H9 (cell line): Measurements from ENCODE around the gene TEAD1. TPM values are rescaled to one million over a fixed set of nuclear protein-coding genes. Genes with fewer than 3 reads are reported as not detected.

ENCODE experiments used
- DNase-seq: peaks from one replicate; pipeline ENCODE4 v3.0.0-alpha.2; 2017
- H2AFZ ChIP-seq: one replicate; pipeline ENCODE4 v1.6.1; 2013; ENCODE audit warnings: mild to moderate bottlenecking, low read length, control low read depth, moderate library complexity
- H2AK5ac ChIP-seq: 2 replicates; pipeline ENCODE4 v1.6.1; 2013; ENCODE audit warnings: low read length, control low read depth, mixed read lengths; ENCODE audit not compliant: insufficient read length
- H2BK120ac ChIP-seq: one replicate; pipeline ENCODE4 v1.6.1; 2013; ENCODE audit warnings: low read depth, mild to moderate bottlenecking, low read length, control low read depth, inconsistent platforms; ENCODE audit not compliant: poor library complexity, severe bottlenecking
- H2BK12ac ChIP-seq: 2 replicates; pipeline ENCODE4 v1.6.1; 2013; ENCODE audit warnings: low read length, control low read depth, mixed read lengths, low read depth; ENCODE audit not compliant: insufficient read length
- H2BK15ac ChIP-seq: 2 replicates; pipeline ENCODE4 v1.6.1; 2013; ENCODE audit warnings: low read depth, low read length, control low read depth
- H2BK20ac ChIP-seq: one replicate; pipeline ENCODE4 v1.6.1; 2013; ENCODE audit warnings: low read depth, mild to moderate bottlenecking, low read length, control low read depth, inconsistent platforms; ENCODE audit not compliant: poor library complexity, severe bottlenecking
- H2BK5ac ChIP-seq: 2 replicates; pipeline ENCODE4 v1.6.1; 2013; ENCODE audit warnings: low read length, control low read depth, mixed read lengths; ENCODE audit not compliant: insufficient read length
- H3K14ac ChIP-seq: 2 replicates; pipeline ENCODE4 v1.6.1; 2013; ENCODE audit warnings: low read length, control low read depth; ENCODE audit not compliant: insufficient read depth
- H3K18ac ChIP-seq: 2 replicates; pipeline ENCODE4 v1.6.1; 2013; ENCODE audit warnings: low read depth, mild to moderate bottlenecking, mixed read lengths, low read length, control low read depth; ENCODE audit not compliant: insufficient read length
- H3K23ac ChIP-seq: 2 replicates; pipeline ENCODE4 v1.6.1; 2013; ENCODE audit warnings: low read length, control low read depth, mixed read lengths, low read depth; ENCODE audit not compliant: insufficient read length
- H3K23me2 ChIP-seq: 2 replicates; pipeline ENCODE4 v1.6.1; 2013; ENCODE audit warnings: low read depth, mild to moderate bottlenecking, mixed read lengths, low read length, control low read depth; ENCODE audit not compliant: insufficient read length, poor library complexity, severe bottlenecking
- H3K27ac ChIP-seq: 2 replicates; pipeline ENCODE4 v1.5.1; 2013; ENCODE audit warnings: low read length, control low read depth, mixed read lengths, low read depth; ENCODE audit not compliant: insufficient read length
- H3K27me3 ChIP-seq: 2 replicates; pipeline ENCODE4 v1.6.1; 2013; ENCODE audit warnings: low read length, control low read depth, inconsistent platforms; ENCODE audit not compliant: insufficient read depth
- H3K4ac ChIP-seq: 2 replicates; pipeline ENCODE4 v1.6.1; 2013; ENCODE audit warnings: low read depth, mild to moderate bottlenecking, control low read depth, inconsistent platforms, low read length, moderate library complexity
- H3K4me1 ChIP-seq: 2 replicates; pipeline ENCODE4 v1.6.1; 2013; ENCODE audit warnings: low read length, control low read depth, inconsistent platforms; ENCODE audit not compliant: insufficient read depth
- H3K4me2 ChIP-seq: 2 replicates; pipeline ENCODE4 v1.6.1; 2013; ENCODE audit warnings: low read length, control low read depth, mixed read lengths; ENCODE audit not compliant: insufficient read length, insufficient read depth
- H3K56ac ChIP-seq: 2 replicates; pipeline ENCODE4 v1.6.1; 2013; ENCODE audit warnings: low read depth, mild to moderate bottlenecking, mixed read lengths, low read length, control low read depth; ENCODE audit not compliant: insufficient read length
- H3K79me1 ChIP-seq: 2 replicates; pipeline ENCODE4 v1.6.1; 2013; ENCODE audit warnings: low read depth, mild to moderate bottlenecking, moderate library complexity, low read length, control low read depth, inconsistent platforms; ENCODE audit not compliant: insufficient read depth, poor library complexity, severe bottlenecking
- H3K79me2 ChIP-seq: 2 replicates; pipeline ENCODE4 v1.6.1; 2013; ENCODE audit warnings: low read length, control low read depth, inconsistent platforms; ENCODE audit not compliant: insufficient read depth
- H3K9ac ChIP-seq: 2 replicates; pipeline ENCODE4 v1.6.1; 2013; ENCODE audit warnings: low read length, control low read depth, mixed read lengths; ENCODE audit not compliant: insufficient read length; ENCODE audit errors: extremely low read depth
- H3K9me3 ChIP-seq: one replicate; pipeline ENCODE4 v1.6.1; 2013; ENCODE audit warnings: low read depth, low read length, inconsistent platforms; ENCODE audit not compliant: control insufficient read depth
- H3T11ph ChIP-seq: one replicate; pipeline ENCODE4 v1.6.1; 2013; ENCODE audit warnings: mild to moderate bottlenecking, low read length, control low read depth, inconsistent platforms
- H4K20me1 ChIP-seq: one replicate; pipeline ENCODE4 v1.6.1; 2013; ENCODE audit not compliant: control insufficient read depth, insufficient read length, insufficient read depth
- H4K5ac ChIP-seq: 2 replicates; pipeline ENCODE4 v1.6.1; 2013; ENCODE audit warnings: low read depth, mild to moderate bottlenecking, mixed read lengths, low read length, control low read depth; ENCODE audit not compliant: insufficient read length
- H4K8ac ChIP-seq: replicated peaks from 2 replicates; pipeline ENCODE4 v1.6.1; 2013; ENCODE audit warnings: low read length, control low read depth, mixed read lengths, low read depth; ENCODE audit not compliant: insufficient read length
- H4K91ac ChIP-seq: 2 replicates; pipeline ENCODE4 v1.6.1; 2013; ENCODE audit warnings: low read depth, mild to moderate bottlenecking, moderate library complexity, mixed read lengths, low read length, control low read depth; ENCODE audit not compliant: insufficient read length
- H3K27ac Mint-ChIP-seq, 3 experiments: 2 replicates in 2 of 3; 3 replicates in 1 of 3; pipeline ENCODE4 v1.8.0; 2020 to 2021; ENCODE audit warnings: mixed read lengths in 3 of 3, mild to moderate bottlenecking in 1 of 3, moderate library complexity in 1 of 3
- H3K27me3 Mint-ChIP-seq: 2 replicates; pipeline ENCODE4 v1.8.0; 2021; ENCODE audit warnings: low read depth, mild to moderate bottlenecking, moderate library complexity, mixed read lengths
- H3K36me3 Mint-ChIP-seq, 3 experiments: 2 replicates in 2 of 3; 3 replicates in 1 of 3; pipeline ENCODE4 v1.8.0; 2020 to 2021; ENCODE audit warnings: low read depth in 3 of 3, mixed read lengths in 3 of 3; ENCODE audit not compliant: insufficient read depth in 1 of 3
- H3K4me1 Mint-ChIP-seq, 2 experiments: 2 replicates each; pipeline ENCODE4 v1.8.0; 2020; ENCODE audit warnings: mixed read lengths in 2 of 2
- H3K4me3 Mint-ChIP-seq, 2 experiments: 2 replicates in 1 of 2; 3 replicates in 1 of 2; pipeline ENCODE4 v1.8.0; 2020 to 2021; ENCODE audit warnings: mild to moderate bottlenecking in 2 of 2, mixed read lengths in 2 of 2, moderate library complexity in 1 of 2
- H3K9me3 Mint-ChIP-seq, 2 experiments: 2 replicates in 1 of 2; 3 replicates in 1 of 2; pipeline ENCODE4 v1.8.0; 2020; ENCODE audit warnings: mild to moderate bottlenecking in 2 of 2, mixed read lengths in 2 of 2, moderate library complexity in 1 of 2
- WGBS: extraction: QIAGEN DNeasy Blood & Tissue Kit; methylation state at CpG from one replicate; pipeline ENCODE4 v1.1.7; 2013; ENCODE audit warnings: missing lambda C conversion rate, low lambda C conversion rate, mixed read lengths; ENCODE audit not compliant: insufficient read length; ENCODE audit errors: extremely low coverage; 5-methylcytosine and 5-hydroxymethylcytosine counted together
- total RNA-seq: library from RNA; stranded (reverse); gene quantifications from 2 replicates; pipeline ENCODE4 v1.2.1, GENCODE V29; 2021
- TF ChIP-seq, protein P1 (sequence below): fragments of 200-600 bp; sonication (generic); conservative IDR thresholded peaks from 3 replicates; pipeline ENCODE4 v1.8.0; 2021; ENCODE audit warnings: antibody characterized with exemption, mild to moderate bottlenecking

The TEAD1 gene
- total RNA-seq, 1 experiment from 2014 or later = 75.1 TPM

DNA sequence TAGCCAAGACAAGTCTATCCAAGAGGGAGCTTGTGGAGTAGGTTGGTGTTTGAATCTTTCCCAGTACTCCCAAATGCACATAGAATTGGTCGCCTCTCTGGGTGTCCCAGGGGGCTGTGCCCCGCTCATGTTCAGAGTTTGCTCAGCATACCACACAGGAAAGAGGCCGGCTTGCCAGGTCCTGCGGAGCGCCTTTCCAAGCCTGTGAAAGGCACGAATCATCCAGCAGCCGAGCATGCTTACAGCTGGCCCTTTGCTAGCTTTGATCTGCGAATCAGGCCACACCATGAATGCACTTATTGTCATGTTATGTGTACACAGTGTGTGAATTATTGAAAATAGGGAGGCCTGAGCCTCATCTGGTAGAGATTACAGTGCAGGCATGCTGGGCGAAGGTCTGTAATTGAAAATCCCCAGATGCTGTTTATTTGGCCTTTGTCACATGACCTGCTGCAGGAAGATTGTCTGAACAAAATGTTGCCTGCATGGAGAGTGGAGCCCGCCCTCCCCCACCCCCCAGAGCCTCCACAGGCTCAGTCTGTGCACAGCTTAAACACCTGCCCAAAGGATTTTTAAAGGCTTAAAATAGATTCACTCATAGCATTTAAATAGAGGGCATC, 171.6 kb downstream of the TEAD1 start:
- TF ChIP-seq, protein P1, sequence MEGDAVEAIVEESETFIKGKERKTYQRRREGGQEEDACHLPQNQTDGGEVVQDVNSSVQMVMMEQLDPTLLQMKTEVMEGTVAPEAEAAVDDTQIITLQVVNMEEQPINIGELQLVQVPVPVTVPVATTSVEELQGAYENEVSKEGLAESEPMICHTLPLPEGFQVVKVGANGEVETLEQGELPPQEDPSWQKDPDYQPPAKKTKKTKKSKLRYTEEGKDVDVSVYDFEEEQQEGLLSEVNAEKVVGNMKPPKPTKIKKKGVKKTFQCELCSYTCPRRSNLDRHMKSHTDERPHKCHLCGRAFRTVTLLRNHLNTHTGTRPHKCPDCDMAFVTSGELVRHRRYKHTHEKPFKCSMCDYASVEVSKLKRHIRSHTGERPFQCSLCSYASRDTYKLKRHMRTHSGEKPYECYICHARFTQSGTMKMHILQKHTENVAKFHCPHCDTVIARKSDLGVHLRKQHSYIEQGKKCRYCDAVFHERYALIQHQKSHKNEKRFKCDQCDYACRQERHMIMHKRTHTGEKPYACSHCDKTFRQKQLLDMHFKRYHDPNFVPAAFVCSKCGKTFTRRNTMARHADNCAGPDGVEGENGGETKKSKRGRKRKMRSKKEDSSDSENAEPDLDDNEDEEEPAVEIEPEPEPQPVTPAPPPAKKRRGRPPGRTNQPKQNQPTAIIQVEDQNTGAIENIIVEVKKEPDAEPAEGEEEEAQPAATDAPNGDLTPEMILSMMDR = no peak
- Histone ChIP-seq H3K56ac (no peak overlapping the region), H2BK120ac (no peak overlapping the region), H3K79me2 (peaks cover 7% of the 10 kb centered on the region; the same call in 1 of the 2 replicates), H4K20me1 (no peaks in the 10 kb centered on the region), H2BK20ac (no peak overlapping the region), H3K27ac (no peak overlapping the region), H3K23me2 (no peaks in the 10 kb centered on the region), H2AK5ac (no peak overlapping the region), H3K14ac (no peak overlapping the region), H3K9me3 (no peaks in the 10 kb centered on the region), H3K9ac (no peak overlapping the region), H3K27me3 (no peaks in the 10 kb centered on the region), H2AFZ (no peak overlapping the region), H3T11ph (no peak overlapping the region), H4K8ac (no peak overlapping the region), H2BK5ac (no peak overlapping the region), H3K18ac (no peak overlapping the region), H4K91ac (no peak overlapping the region), H2BK12ac (no peak overlapping the region), H4K5ac (no peak overlapping the region), H3K4me2 (no peak overlapping the region), H3K23ac (no peak overlapping the region), H3K4me1 (peaks cover 28% of the 10 kb centered on the region; the same call in 1 of the 2 replicates), H2BK15ac (no peak overlapping the region), H3K4ac (no peak overlapping the region), H3K79me1 (no peaks in the 10 kb centered on the region)
- Mint-ChIP-seq H3K4me3 (peak overlapping the region in 1 of 2 experiments; percentile 42; a peak in 2 of 5 replicates), H3K36me3 (no peaks in the 10 kb centered on the region; a peak in 1 of 7 replicates), H3K9me3 (no peaks in the 10 kb centered on the region), H3K4me1 (peaks cover 50 to 58% of the 10 kb centered on the region in 2 experiments), H3K27me3 (no peaks in the 10 kb centered on the region), H3K27ac (peak overlapping the region; percentile 44 to 92 (median 55); a peak in 5 of 7 replicates)
- no peak for DNase-seq
- WGBS = no CpG with 5 or more reads among the region's 10 CpGs
